ENCODE measurements around the gene ZNF346.

The ZNF346 gene

GRCh38 chr5:177006265-177006972 lies 16.1 kb upstream of the ZNF346 start, which contains the start of gene UIMC1:
Gene UIMC1, minus strand, starts transcription at chr5:177006779. Its CDS starts 24,164 bp downstream, at chr5:176982615.
- no peak for TF ChIP-seq CTCF (IDR thresholded peaks at IDR 0.05)

GRCh38 chr5:177008716-177009115 lies 13.8 kb upstream of the ZNF346 start:
- no peak for TF ChIP-seq CTCF (IDR thresholded peaks at IDR 0.05)

- no peak for TF ChIP-seq CTCF (IDR thresholded peaks at IDR 0.05)
Observed at GRCh38 chr5:177010153-177010552, 12.3 kb upstream of the ZNF346 start.

- no peak for TF ChIP-seq CTCF (IDR thresholded peaks at IDR 0.05)
Observed at GRCh38 chr5:177015156-177015555, 7.3 kb upstream of the ZNF346 start.

- no peak for TF ChIP-seq CTCF (IDR thresholded peaks at IDR 0.05)
Observed at GRCh38 chr5:177018341-177018740, 4.2 kb upstream of the ZNF346 start.

- TF ChIP-seq CTCF (IDR thresholded peaks at IDR 0.05): no peak
Observed at GRCh38 chr5:177020033-177020432, 2.5 kb upstream of the ZNF346 start.

- TF ChIP-seq CTCF (IDR thresholded peaks at IDR 0.05): no peak
Observed at GRCh38 chr5:177023303-177023664, 788 bp downstream of the ZNF346 start.

GRCh38 chr5:177024559-177024958 lies 2.1 kb downstream of the ZNF346 start:
- TF ChIP-seq CTCF (IDR thresholded peaks at IDR 0.05): no peak
